ENCODE measurements around the gene ELFN2.

Gene ELFN2

DNA sequence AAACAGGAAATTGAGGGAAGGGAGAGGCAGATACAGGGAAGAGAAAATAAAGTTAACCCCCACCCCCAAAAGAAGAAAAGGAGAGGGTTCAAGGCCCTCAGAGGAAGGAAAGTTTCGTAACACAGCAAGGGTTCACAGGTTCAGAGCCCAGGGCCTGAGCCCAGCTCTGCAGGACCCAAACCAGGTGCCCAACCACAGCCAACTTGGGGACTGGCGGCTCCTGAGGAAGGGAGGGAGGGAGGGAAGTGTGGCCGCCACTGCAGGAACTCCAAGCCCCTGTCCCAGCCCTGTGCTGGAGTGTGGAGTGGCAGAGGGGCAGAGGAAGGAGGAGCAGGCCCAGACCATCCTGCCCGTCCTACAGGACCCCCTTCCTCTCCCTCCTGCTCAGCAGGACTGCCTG, 59.2 kb downstream of the ELFN2 start:
- TF ChIP-seq FOXA1 (IDR thresholded peaks at IDR 0.05) = no peak
- no peak for TF ChIP-seq ARNT (IDR thresholded peaks at IDR 0.05)
- no peak for TF ChIP-seq CTBP1 (IDR thresholded peaks at IDR 0.05; ENCODE audit: borderline replicate concordance)
- TF ChIP-seq LEF1 (IDR thresholded peaks at IDR 0.05; ENCODE audit: borderline replicate concordance) = no peak
- TF ChIP-seq SUZ12 (IDR thresholded peaks at IDR 0.05) = no peak
- TF ChIP-seq NFRKB (IDR thresholded peaks at IDR 0.05) = no peak
- TF ChIP-seq ELF4 (IDR thresholded peaks at IDR 0.05) = no peak
- no peak for DNase-seq (ENCODE audit: extremely low spot score)
- CTCF ChIA-PET = no interaction called here
- POLR2A ChIA-PET = no interaction called here

DNA sequence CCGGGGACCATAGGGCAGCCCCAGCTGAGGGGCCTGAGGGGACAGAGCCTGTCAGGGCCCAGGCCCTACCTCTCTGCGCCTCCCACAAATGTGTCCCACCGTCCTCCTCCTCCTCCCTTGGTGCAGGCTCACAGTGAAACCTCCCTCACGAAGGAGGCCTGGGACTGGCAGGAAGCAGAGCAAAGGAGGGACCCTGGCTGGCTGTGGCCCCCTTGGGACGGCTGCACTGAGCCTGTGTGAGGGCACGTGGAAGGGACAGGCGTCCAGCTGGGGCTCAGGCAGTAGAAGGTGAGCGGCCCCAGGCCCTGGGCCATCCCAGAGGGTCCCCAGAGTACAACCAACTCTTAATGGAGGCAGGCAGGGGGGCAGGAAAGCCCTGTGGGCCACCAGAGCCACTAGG, 60.7 kb downstream of the ELFN2 start:
- ChIA-PET CTCF (interaction anchor here (1.1 kb wide), 1 partner anchor 62 kb away, joined by 3 read pairs; no protein-coding TSS in a partner anchor), POLR2A (no interaction called here)

DNA sequence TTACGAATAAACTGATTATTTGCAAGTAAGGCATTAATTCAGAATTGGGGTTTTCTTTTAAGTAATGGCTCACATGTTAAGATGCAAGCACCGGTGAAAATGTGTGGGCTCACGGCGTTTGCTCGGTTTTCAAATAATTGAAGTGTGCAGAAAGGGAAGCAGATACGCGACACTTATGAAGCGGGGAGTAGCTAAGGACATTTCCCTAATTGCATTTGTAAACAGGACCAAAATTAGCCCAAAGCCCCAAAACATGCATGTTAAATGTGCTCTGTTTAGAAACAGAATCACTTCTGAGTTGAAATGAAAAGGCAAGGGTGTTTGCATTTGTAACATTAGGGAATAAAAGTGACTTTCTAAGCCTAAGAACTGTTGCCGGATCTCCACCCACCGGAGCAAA, 61.3 kb downstream of the ELFN2 start:
- no peak for DNase-seq (ENCODE audit: extremely low spot score)
- no peak for TF ChIP-seq SUZ12 (IDR thresholded peaks at IDR 0.05)
- no peak for TF ChIP-seq HDGF (IDR thresholded peaks at IDR 0.05; ENCODE audit: borderline replicate concordance)
- no peak for TF ChIP-seq NFRKB (IDR thresholded peaks at IDR 0.05)
- no peak for TF ChIP-seq SP1 (IDR thresholded peaks at IDR 0.05)
- POLR2A ChIA-PET = no interaction called here
- CTCF ChIA-PET = interaction anchor here (0.6 to 1.1 kb wide), 2 partner anchors 62 to 105 kb away, joined by 3 read pairs; no protein-coding TSS in a partner anchor

More for the DNA sequence above, 60.7 kb downstream of the ELFN2 start:
- TF ChIP-seq HDGF (IDR thresholded peaks at IDR 0.05; ENCODE audit: borderline replicate concordance) = no peak
- TF ChIP-seq BHLHE40 (IDR thresholded peaks at IDR 0.05; ENCODE audit: borderline replicate concordance) = no peak
- TF ChIP-seq FOXM1 (IDR thresholded peaks at IDR 0.05; ENCODE audit: borderline replicate concordance) = no peak
- TF ChIP-seq NFRKB (IDR thresholded peaks at IDR 0.05) = no peak
- no peak for TF ChIP-seq TARDBP (IDR thresholded peaks at IDR 0.05)
- no peak for TF ChIP-seq ELF4 (IDR thresholded peaks at IDR 0.05)
- TF ChIP-seq ARNT (IDR thresholded peaks at IDR 0.05) = no peak
- TF ChIP-seq LEF1 (IDR thresholded peaks at IDR 0.05; ENCODE audit: borderline replicate concordance) = no peak
- TF ChIP-seq FOXA1 (IDR thresholded peaks at IDR 0.05) = no peak
- no peak for TF ChIP-seq PKNOX1 (IDR thresholded peaks at IDR 0.05)
- no peak for TF ChIP-seq FOXK2 (IDR thresholded peaks at IDR 0.05)
- TF ChIP-seq L3MBTL2 (conservative IDR thresholded peaks at IDR 0.05) = no peak
- no peak for TF ChIP-seq SUZ12 (IDR thresholded peaks at IDR 0.05)
- TF ChIP-seq ZNF384 (IDR thresholded peaks at IDR 0.05) = no peak
- DNase-seq (ENCODE audit: extremely low spot score) = no peak

- DNase-seq (ENCODE audit: extremely low spot score) = no peak
- CTCF ChIA-PET = no interaction called here
- POLR2A ChIA-PET = no interaction called here
- TF ChIP-seq FOXK2 (IDR thresholded peaks at IDR 0.05) = no peak
Observed at GRCh38 chr22:37363261-37363992, 63.9 kb downstream of the ELFN2 start.

- no peak for DNase-seq (ENCODE audit: extremely low spot score)
- CTCF ChIA-PET = no interaction called here
- POLR2A ChIA-PET = no interaction called here
- TF ChIP-seq PKNOX1 (IDR thresholded peaks at IDR 0.05) = no peak
- TF ChIP-seq SUZ12 (IDR thresholded peaks at IDR 0.05) = no peak
- no peak for TF ChIP-seq HDGF (IDR thresholded peaks at IDR 0.05; ENCODE audit: borderline replicate concordance)
- no peak for TF ChIP-seq FOXM1 (IDR thresholded peaks at IDR 0.05; ENCODE audit: borderline replicate concordance)
- TF ChIP-seq LEF1 (IDR thresholded peaks at IDR 0.05; ENCODE audit: borderline replicate concordance) = no peak
- no peak for TF ChIP-seq FOXA1 (IDR thresholded peaks at IDR 0.05)
- TF ChIP-seq BHLHE40 (IDR thresholded peaks at IDR 0.05; ENCODE audit: borderline replicate concordance) = no peak
- TF ChIP-seq L3MBTL2 (conservative IDR thresholded peaks at IDR 0.05) = no peak
- no peak for TF ChIP-seq CTBP1 (IDR thresholded peaks at IDR 0.05; ENCODE audit: borderline replicate concordance)
Observed at GRCh38 chr22:37362621-37363020, 64.7 kb downstream of the ELFN2 start.

DNA sequence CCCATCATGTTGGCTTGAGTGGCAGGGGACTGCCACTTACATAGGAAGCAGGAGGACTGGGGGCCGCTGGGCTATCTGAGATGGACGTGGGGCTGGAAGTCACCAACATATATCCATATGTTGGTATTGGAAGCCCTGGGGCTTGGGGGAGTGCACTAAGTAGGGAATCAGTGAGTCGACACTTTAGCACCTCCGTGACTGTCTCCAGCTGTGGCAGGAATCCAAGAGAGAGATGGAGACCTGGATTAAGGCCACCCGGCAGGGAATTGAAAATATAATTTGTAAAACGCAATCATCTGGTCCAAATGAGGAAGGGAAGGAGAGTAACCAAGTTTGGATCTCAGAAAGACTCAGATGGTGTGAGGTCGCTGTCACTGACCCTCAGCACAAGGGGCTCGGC, 68.4 kb downstream of the ELFN2 start:
- ChIA-PET POLR2A (interaction anchor here (0.6 kb wide), 1 partner anchor 78 kb away, joined by 3 read pairs; no protein-coding TSS in a partner anchor), CTCF (no interaction called here)
- TF ChIP-seq CTBP1 (IDR thresholded peaks at IDR 0.05; ENCODE audit: borderline replicate concordance) = no peak
- no peak for TF ChIP-seq L3MBTL2 (conservative IDR thresholded peaks at IDR 0.05)
- no peak for TF ChIP-seq ELF4 (IDR thresholded peaks at IDR 0.05)
- no peak for TF ChIP-seq BHLHE40 (IDR thresholded peaks at IDR 0.05; ENCODE audit: borderline replicate concordance)
- TF ChIP-seq ARNT (IDR thresholded peaks at IDR 0.05) = no peak
- no peak for TF ChIP-seq FOXM1 (IDR thresholded peaks at IDR 0.05; ENCODE audit: borderline replicate concordance)
- TF ChIP-seq FOXA1 (IDR thresholded peaks at IDR 0.05) = no peak
- no peak for TF ChIP-seq TARDBP (IDR thresholded peaks at IDR 0.05)
- TF ChIP-seq NFRKB (IDR thresholded peaks at IDR 0.05) = no peak
- no peak for TF ChIP-seq PKNOX1 (IDR thresholded peaks at IDR 0.05)
- no peak for TF ChIP-seq HDGF (IDR thresholded peaks at IDR 0.05; ENCODE audit: borderline replicate concordance)
- TF ChIP-seq SP1 (IDR thresholded peaks at IDR 0.05) = no peak
- TF ChIP-seq FOXK2 (IDR thresholded peaks at IDR 0.05) = no peak
- TF ChIP-seq ZNF384 (IDR thresholded peaks at IDR 0.05) = no peak
- no peak for TF ChIP-seq LEF1 (IDR thresholded peaks at IDR 0.05; ENCODE audit: borderline replicate concordance)
- no peak for TF ChIP-seq SUZ12 (IDR thresholded peaks at IDR 0.05)
- no peak for DNase-seq (ENCODE audit: extremely low spot score)
